ENCODE measurements around the gene PHKB.

The PHKB gene

DNA sequence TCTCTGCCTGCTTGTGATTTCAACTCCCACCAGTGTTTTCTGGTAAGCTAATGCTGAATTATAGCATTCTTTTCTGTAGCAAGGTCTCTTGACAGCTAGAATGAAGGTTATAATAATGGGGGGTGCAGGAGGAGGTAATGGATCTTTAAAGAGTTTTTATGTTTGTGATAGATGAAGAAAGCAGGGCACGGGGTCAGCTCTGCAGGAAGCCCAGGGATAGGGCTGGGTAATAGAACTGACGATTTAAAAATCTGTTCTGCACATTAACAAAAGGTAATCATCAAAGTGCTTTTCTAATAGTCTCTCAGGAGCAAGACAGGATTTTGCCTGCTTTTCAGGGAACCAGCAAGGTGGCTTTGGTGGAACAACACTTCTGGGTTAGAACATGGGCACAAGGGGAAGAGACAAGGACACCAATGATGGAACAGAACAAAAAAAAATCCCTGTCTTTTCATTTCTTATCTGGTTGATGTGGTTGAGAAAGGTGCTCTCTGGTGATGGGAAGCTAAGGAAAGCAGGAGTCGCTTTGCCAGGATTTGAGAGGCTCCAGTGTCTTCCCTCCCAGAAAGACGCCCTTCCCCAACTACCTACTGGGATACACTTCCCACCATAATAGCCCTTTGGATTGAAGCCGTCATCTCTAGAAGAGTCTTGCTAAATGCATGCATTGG is 263.1 kb downstream of the PHKB start:
- Histone ChIP-seq H3K4me2 (ENCODE audit: low read length) (no peak overlapping the region), H3K36me3 (ENCODE audit: insufficient read depth, low read length) (no peaks in the 10 kb centered on the region)

DNA sequence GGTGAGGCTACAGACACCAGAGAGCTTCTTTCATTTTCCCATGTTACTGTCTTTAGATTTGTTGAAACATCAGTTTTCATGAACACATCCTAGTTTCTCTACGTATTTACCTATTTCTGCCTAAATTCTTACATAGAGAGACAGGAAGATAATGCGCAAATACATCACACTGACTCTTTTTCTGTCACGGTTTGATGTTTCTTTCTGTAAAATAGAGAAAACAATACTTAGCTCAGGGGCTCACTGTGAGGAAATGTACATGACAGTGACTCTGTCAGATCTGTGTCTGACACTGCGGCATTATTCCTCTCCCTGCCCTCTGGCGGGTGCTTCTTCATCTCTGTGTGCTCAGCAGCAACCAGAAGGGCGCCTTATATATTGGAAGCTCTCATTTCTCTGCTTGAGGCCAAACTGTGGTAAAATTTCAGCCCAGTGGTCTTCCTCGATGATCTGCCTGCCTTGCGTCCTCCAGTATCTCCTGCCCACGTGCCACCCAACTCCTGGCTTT is 264.1 kb downstream of the PHKB start:
- no peak overlapping the region for H3K9ac ChIP-seq (ENCODE audit: low read depth, low read length)
- H3K36me3 ChIP-seq (ENCODE audit: insufficient read depth, low read length): no peaks in the 10 kb centered on the region
- H3K27me3 ChIP-seq (ENCODE audit: control insufficient read depth, insufficient read depth, low read length): no peaks in the 10 kb centered on the region
- no peak overlapping the region for H3K4me3 ChIP-seq (ENCODE audit: low read length)
- H3K4me1 ChIP-seq (ENCODE audit: control insufficient read depth, insufficient read depth, low read length): no peaks in the 10 kb centered on the region
- no peak overlapping the region for H3K4me2 ChIP-seq (ENCODE audit: low read length)
- H3K9me3 ChIP-seq (replicated peaks; ENCODE audit: low read length): no peaks in the 10 kb centered on the region

More for the DNA sequence above, 263.1 kb downstream of the PHKB start:
- H3K27me3 ChIP-seq (ENCODE audit: control insufficient read depth, insufficient read depth, low read length): no peaks in the 10 kb centered on the region
- H3K9ac ChIP-seq (ENCODE audit: low read depth, low read length): no peak overlapping the region
- no peaks in the 10 kb centered on the region for H3K4me1 ChIP-seq (ENCODE audit: control insufficient read depth, insufficient read depth, low read length)
- H3K4me3 ChIP-seq (ENCODE audit: low read length): no peak overlapping the region
- no peaks in the 10 kb centered on the region for H3K9me3 ChIP-seq (replicated peaks; ENCODE audit: low read length)

DNA sequence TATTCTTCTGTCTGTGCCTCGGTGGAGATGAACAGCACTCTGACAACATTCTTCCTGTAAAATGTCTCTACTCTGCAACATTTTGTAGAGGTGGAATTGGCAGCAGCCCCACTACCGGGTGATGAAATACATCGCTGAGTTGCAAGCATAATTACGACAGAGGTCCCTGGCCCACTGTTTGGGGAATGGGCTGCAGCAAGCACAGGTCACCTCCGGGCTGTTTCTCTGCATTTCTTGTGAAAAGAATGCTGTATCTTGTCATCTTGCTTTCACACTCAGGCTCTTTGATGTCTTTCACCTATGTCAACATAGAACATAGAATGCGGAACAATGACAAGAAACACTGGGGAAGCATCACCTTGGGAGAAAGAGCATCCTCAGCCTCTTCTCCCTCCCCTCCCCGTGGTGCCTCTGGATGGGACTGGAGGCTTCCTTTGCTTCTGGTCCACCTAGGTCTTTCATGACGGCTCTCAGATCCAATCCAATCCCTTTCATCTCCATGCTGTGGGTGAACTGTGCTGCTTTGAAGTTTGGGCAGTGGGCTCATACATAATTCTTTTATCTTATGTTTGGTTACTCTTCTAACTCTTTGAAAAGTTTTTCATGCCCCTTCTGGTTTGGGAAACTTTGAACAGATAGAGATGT is 265.0 kb downstream of the PHKB start:
- H3K4me1 ChIP-seq (ENCODE audit: control insufficient read depth, insufficient read depth, low read length): peaks cover 5% of the 10 kb centered on the region
- no peak overlapping the region for H3K4me3 ChIP-seq (ENCODE audit: low read length)
- no peaks in the 10 kb centered on the region for H3K27me3 ChIP-seq (ENCODE audit: control insufficient read depth, insufficient read depth, low read length)
- no peaks in the 10 kb centered on the region for H3K36me3 ChIP-seq (ENCODE audit: insufficient read depth, low read length)
- H3K9me3 ChIP-seq (replicated peaks; ENCODE audit: low read length): no peaks in the 10 kb centered on the region
- no peak overlapping the region for H3K4me2 ChIP-seq (ENCODE audit: low read length)
- H3K9ac ChIP-seq (ENCODE audit: low read depth, low read length): no peak overlapping the region

DNA sequence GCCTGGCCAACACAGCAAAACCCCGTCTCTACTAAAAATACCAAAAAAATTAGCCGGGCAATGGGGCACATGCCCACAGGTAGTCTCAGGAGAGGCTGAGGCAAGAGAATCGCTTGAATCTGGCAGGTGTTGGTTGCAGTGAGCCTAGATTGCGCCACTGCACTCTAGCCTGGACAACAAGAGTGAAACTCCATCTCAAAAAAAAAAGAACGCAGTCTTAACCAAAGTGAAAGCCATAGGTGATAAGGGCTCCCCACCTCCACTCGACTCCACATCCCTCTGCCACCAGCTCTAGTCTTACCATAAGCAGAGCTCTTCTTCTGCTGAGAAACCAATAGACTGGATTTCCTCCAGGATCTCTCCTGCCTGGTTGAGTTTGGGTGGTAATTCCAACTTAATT is 266.0 kb downstream of the PHKB start:
- Histone ChIP-seq H3K9me3 (replicated peaks; ENCODE audit: low read length) (no peaks in the 10 kb centered on the region), H3K36me3 (ENCODE audit: insufficient read depth, low read length) (no peaks in the 10 kb centered on the region), H3K4me3 (ENCODE audit: low read length) (no peak overlapping the region), H3K4me2 (ENCODE audit: low read length) (no peak overlapping the region), H3K4me1 (ENCODE audit: control insufficient read depth, insufficient read depth, low read length) (peaks cover 15% of the 10 kb centered on the region), H3K27me3 (ENCODE audit: control insufficient read depth, insufficient read depth, low read length) (no peaks in the 10 kb centered on the region), H3K9ac (ENCODE audit: low read depth, low read length) (no peak overlapping the region)

DNA sequence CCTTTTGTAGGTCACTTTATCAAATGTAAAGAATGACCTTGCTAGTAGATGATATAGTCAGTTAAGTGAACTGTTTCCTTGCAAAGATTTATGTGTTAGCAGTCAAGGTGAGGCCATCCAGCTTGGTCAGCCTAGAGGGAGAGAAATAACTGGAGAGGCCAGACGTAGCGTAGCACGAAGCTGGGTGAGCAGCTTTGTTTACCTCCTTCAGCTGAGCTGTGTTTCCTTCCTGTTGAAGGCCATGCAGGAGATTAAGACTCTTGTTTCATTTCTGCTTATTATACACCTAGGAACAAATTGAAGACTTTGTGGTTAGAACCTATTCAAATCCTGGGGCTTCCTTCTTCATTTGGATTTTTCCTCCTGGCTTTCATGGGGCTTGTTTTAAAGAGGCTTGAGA is 267.1 kb downstream of the PHKB start:
- Histone ChIP-seq H3K4me1 (ENCODE audit: control insufficient read depth, insufficient read depth, low read length) (peaks cover 25% of the 10 kb centered on the region), H3K36me3 (ENCODE audit: insufficient read depth, low read length) (no peaks in the 10 kb centered on the region), H3K9me3 (replicated peaks; ENCODE audit: low read length) (no peaks in the 10 kb centered on the region), H3K9ac (ENCODE audit: low read depth, low read length) (no peak overlapping the region), H3K4me2 (ENCODE audit: low read length) (no peak overlapping the region), H3K4me3 (ENCODE audit: low read length) (no peak overlapping the region), H3K27me3 (ENCODE audit: control insufficient read depth, insufficient read depth, low read length) (no peaks in the 10 kb centered on the region)

DNA sequence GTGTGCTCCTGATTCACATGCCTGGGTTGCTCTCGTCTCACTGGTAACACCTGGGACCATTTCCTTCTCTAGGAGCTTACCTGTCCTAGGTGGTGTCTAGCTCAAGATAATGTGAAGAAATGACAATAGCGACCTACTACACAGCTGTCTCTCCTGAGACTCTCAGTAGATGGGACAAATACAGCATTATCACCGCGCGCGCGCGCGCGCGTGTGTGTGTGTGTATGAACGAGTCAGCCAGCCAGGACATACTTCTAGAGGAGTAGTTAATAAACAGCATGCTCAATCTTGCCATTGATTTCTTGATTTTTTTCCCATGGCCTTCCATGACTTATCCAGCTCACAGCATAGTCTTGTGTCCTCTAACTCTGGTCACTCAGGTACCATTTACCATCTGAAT is 268.6 kb downstream of the PHKB start:
- H3K4me1 ChIP-seq (ENCODE audit: control insufficient read depth, insufficient read depth, low read length): peaks cover 37% of the 10 kb centered on the region
- H3K36me3 ChIP-seq (ENCODE audit: insufficient read depth, low read length): no peaks in the 10 kb centered on the region
- no peak overlapping the region for H3K9ac ChIP-seq (ENCODE audit: low read depth, low read length)
- H3K4me2 ChIP-seq (ENCODE audit: low read length): no peak overlapping the region
- H3K9me3 ChIP-seq (replicated peaks; ENCODE audit: low read length): no peaks in the 10 kb centered on the region
- H3K4me3 ChIP-seq (ENCODE audit: low read length): no peak overlapping the region
- H3K27me3 ChIP-seq (ENCODE audit: control insufficient read depth, insufficient read depth, low read length): no peaks in the 10 kb centered on the region

DNA sequence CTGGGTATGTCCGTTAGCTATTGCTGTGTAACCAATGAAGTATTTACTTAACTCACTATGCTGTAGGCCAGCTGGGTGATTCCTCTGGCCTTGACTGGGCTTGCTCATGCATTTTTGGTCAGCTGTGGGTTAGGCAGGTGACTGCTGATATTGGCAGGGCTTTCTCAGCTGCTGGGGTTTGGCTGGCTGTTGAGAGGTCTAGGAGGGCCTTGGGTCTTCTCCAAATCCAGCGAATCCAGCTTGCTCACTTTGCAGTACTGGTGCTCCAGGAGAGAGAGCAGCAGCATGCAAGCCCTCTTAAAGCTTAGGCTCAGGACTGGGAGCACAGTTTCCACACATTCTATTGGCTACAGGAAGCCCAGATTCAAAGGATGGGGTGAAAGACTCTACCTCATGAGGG is 270.1 kb downstream of the PHKB start:
- no peaks in the 10 kb centered on the region for H3K9me3 ChIP-seq (replicated peaks; ENCODE audit: low read length)
- peaks cover 37% of the 10 kb centered on the region for H3K4me1 ChIP-seq (ENCODE audit: control insufficient read depth, insufficient read depth, low read length)
- H3K4me3 ChIP-seq (ENCODE audit: low read length): no peak overlapping the region
- H3K4me2 ChIP-seq (ENCODE audit: low read length): peak overlapping the region; percentile 28
- no peaks in the 10 kb centered on the region for H3K27me3 ChIP-seq (ENCODE audit: control insufficient read depth, insufficient read depth, low read length)
- no peaks in the 10 kb centered on the region for H3K36me3 ChIP-seq (ENCODE audit: insufficient read depth, low read length)
- no peak overlapping the region for H3K9ac ChIP-seq (ENCODE audit: low read depth, low read length)

DNA sequence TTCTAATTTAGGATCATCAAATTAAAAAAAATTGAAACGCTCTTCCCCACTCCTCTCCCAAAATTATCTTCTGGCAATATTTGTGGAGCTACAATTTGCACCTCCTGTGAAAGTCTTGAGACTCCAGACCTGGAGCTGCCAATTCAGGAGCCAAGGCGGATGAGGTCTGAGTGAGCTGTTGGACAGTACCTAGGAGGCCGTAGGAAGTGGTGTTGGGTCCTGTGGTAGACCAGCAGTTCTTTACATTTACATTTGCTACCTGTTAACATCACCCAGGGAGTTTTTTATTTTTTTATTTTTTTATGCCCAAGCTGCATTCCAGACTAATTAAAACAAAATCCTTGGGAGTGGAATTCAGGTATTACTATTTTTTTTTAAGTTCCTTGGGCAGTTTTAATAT is 271.0 kb downstream of the PHKB start:
- Histone ChIP-seq H3K9me3 (replicated peaks; ENCODE audit: low read length) (no peaks in the 10 kb centered on the region), H3K4me1 (ENCODE audit: control insufficient read depth, insufficient read depth, low read length) (peaks cover 37% of the 10 kb centered on the region), H3K36me3 (ENCODE audit: insufficient read depth, low read length) (no peaks in the 10 kb centered on the region), H3K4me2 (ENCODE audit: low read length) (peak overlapping the region; percentile 69), H3K27me3 (ENCODE audit: control insufficient read depth, insufficient read depth, low read length) (no peaks in the 10 kb centered on the region), H3K4me3 (ENCODE audit: low read length) (no peak overlapping the region), H3K9ac (ENCODE audit: low read depth, low read length) (no peak overlapping the region)

DNA sequence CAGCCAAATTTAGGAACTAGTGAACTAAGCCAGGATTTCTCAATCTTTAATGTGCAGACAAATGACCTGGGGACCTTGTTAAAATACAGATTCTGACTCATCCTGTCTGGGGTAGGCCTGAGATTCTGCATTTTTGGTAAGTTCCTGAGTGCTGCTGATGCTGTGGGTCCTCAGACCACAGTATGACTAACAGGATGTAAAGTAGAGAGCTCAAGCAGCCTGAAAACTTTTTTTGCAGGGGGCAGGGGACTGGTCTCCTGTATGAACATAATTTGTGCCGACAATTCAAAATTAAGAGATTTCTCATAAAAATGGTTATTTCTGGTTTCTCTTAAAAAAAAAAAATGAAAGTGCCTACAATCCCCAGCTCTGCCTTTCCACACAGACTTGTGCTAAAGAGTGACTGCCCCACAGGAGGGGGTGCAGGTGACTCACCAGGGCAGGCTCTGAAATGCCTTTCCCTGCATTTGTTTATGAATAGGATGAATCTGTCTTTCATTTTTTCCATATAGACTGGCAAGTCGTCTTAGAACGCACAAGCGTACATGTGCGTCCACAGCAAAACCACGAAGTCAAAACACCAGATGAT is 271.5 kb downstream of the PHKB start:
- Histone ChIP-seq H3K4me3 (ENCODE audit: low read length) (peak overlapping the region; percentile 21), H3K36me3 (ENCODE audit: insufficient read depth, low read length) (no peaks in the 10 kb centered on the region), H3K9me3 (replicated peaks; ENCODE audit: low read length) (no peaks in the 10 kb centered on the region), H3K9ac (ENCODE audit: low read depth, low read length) (peak overlapping the region; percentile 2), H3K4me1 (ENCODE audit: control insufficient read depth, insufficient read depth, low read length) (peaks cover 37% of the 10 kb centered on the region), H3K27me3 (ENCODE audit: control insufficient read depth, insufficient read depth, low read length) (no peaks in the 10 kb centered on the region), H3K4me2 (ENCODE audit: low read length) (peak overlapping the region; percentile 69)

DNA sequence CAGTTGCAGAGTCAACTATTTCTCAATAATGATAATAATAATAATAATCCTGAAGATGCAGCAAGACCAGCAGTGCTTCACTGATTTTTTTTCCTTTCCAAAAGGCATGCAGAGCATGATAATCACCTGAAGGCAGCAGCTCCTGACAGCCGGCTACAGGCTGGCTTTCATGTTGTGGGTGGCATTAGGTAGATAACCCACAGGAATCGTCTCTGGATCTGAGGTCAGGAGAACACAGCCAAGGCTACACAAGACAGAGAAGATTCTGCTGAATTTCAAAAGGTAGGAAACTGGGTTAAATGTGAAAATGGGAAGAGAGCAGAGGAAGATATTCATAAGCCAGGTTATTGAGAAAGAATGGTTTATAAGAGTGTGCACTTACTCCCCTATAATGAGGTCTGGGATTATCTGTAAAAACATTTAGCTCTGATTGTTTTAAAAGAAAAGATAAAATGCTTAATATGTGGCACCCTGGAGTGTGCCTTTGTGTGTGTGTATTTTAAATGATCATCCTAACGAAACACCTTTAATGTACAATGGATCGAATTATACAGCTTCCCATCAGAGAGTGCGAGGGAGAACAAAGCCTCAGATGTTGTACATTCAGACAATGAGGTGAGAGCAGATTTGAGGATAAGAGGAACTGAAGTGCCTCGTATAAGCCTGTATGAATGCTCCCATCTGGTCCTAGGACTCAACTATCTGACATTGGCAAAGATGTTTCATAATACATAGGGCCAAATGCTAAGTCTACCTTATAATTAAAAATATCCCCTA is 273.1 kb downstream of the PHKB start:
- H3K4me1 ChIP-seq (ENCODE audit: control insufficient read depth, insufficient read depth, low read length): peaks cover 37% of the 10 kb centered on the region
- no peak overlapping the region for H3K9ac ChIP-seq (ENCODE audit: low read depth, low read length)
- H3K27me3 ChIP-seq (ENCODE audit: control insufficient read depth, insufficient read depth, low read length): no peaks in the 10 kb centered on the region
- H3K4me2 ChIP-seq (ENCODE audit: low read length): no peak overlapping the region
- no peaks in the 10 kb centered on the region for H3K9me3 ChIP-seq (replicated peaks; ENCODE audit: low read length)
- H3K4me3 ChIP-seq (ENCODE audit: low read length): no peak overlapping the region
- no peaks in the 10 kb centered on the region for H3K36me3 ChIP-seq (ENCODE audit: insufficient read depth, low read length)

DNA sequence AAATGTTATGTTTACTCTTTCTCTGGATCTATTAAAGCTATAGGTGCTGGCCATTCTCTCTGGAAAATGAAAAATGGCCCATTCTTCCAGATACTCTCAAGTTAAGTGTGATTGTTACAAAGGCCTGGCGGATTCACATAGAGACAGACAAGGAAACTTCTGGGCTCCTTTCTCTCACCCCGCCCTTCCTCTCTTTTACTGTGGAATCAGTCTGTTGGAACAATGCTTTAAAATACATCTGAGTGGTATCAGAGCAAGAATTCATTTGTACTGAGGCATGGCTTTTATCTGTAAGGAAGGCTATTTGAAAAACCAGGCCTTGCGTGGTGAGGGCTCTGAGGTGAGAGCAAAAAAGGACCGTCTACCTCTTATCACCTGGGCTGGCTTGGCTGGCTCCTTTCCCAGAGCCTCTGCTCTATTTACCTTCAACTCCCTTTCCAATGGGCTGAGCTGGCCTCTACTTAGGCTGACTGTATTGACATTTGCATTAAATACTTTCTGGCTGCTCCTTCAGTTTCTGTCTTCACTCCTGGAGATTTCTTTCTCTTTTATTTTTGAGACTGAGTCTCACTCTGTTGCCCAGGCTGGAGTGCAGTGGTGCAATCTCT is 274.0 kb downstream of the PHKB start:
- H3K36me3 ChIP-seq (ENCODE audit: insufficient read depth, low read length): no peaks in the 10 kb centered on the region

More for the DNA sequence above, 274.0 kb downstream of the PHKB start:
- no peak overlapping the region for H3K4me3 ChIP-seq (ENCODE audit: low read length)
- H3K9me3 ChIP-seq (replicated peaks; ENCODE audit: low read length): no peaks in the 10 kb centered on the region
- H3K27me3 ChIP-seq (ENCODE audit: control insufficient read depth, insufficient read depth, low read length): no peaks in the 10 kb centered on the region
- no peak overlapping the region for H3K9ac ChIP-seq (ENCODE audit: low read depth, low read length)
- H3K4me1 ChIP-seq (ENCODE audit: control insufficient read depth, insufficient read depth, low read length): peaks cover 37% of the 10 kb centered on the region
- H3K4me2 ChIP-seq (ENCODE audit: low read length): no peak overlapping the region

All from skeletal muscle satellite cell (primary cell).